GM18951 (cell line): ENCODE measurements around the gene ARPIN.
"Not testable (repeated sequence)": the region's sequence is repeated elsewhere in the genome, so short reads cannot be mapped to it uniquely, and the experiment has no call there.

Source experiments
- POLR2A ChIP-seq: IDR thresholded peaks from 4 replicates; pipeline ENCODE4 v1.6.1; 2011; ENCODE audit warnings: mild to moderate bottlenecking; ENCODE audit not compliant: insufficient read length, insufficient read depth; ENCODE audit errors: extremely low read depth
- in situ Hi-C: fragments of 300-500 bp; cut with MboI; formaldehyde crosslinking; loops from one replicate; pipeline ENCODE4 v1.12.0; 2022; ENCODE audit warnings: low sequenced_read_pairs, mixed read lengths, inconsistent platforms; ENCODE audit not compliant: unreplicated experiment

The ARPIN gene

GRCh38 chr15:89880727-89881126, 32.0 kb downstream of the ARPIN start:
- in situ Hi-C loops, result no loop called here
- TF ChIP-seq POLR2A, result no peak

- no peak for TF ChIP-seq POLR2A
- in situ Hi-C loops, result loop anchor here (5.0 kb wide), 1 partner anchor 126 kb away; the partner anchor contains the start of gene MESP1
These were observed 34.4 kb downstream of the ARPIN start for GRCh38 chr15:89878323-89878722.

- no peak for TF ChIP-seq POLR2A
- in situ Hi-C loops, result loop anchor here (5.0 kb wide), 1 partner anchor 125 kb away; the partner anchor contains the start of gene MESP1
These were observed 35.7 kb downstream of the ARPIN start for GRCh38 chr15:89877083-89877425.

GRCh38 chr15:89876396-89877082, 36.2 kb downstream of the ARPIN start:
- in situ Hi-C loops, result loop anchor here (5.0 kb wide), 1 partner anchor 124 kb away; the partner anchor contains the start of gene MESP1

GRCh38 chr15:89875741-89876140, 37.0 kb downstream of the ARPIN start:
- in situ Hi-C loops, result loop anchor here (5.0 kb wide), 1 partner anchor 123 kb away; the partner anchor contains the start of gene MESP1

More at GRCh38 chr15:89876396-89877082, 36.2 kb downstream of the ARPIN start:
- TF ChIP-seq POLR2A, result no peak

GRCh38 chr15:89874926-89875564, 37.7 kb downstream of the ARPIN start:
- TF ChIP-seq POLR2A, result no peak
- in situ Hi-C loops, result loop anchor here (5.0 kb wide), 1 partner anchor 123 kb away; the partner anchor contains the start of gene MESP1

More at GRCh38 chr15:89875741-89876140, 37.0 kb downstream of the ARPIN start:
- TF ChIP-seq POLR2A, result no peak

- TF ChIP-seq POLR2A, result no peak
- in situ Hi-C loops, result no loop called here
These were observed 42.0 kb downstream of the ARPIN start for GRCh38 chr15:89870688-89871288.

GRCh38 chr15:89870006-89870405, 42.7 kb downstream of the ARPIN start:
- no peak for TF ChIP-seq POLR2A
- in situ Hi-C loops, result no loop called here

- in situ Hi-C loops, result not testable (repeated sequence)
These were observed 43.3 kb downstream of the ARPIN start for GRCh38 chr15:89869490-89869889.

GRCh38 chr15:89864958-89865739, 47.6 kb downstream of the ARPIN start:
- no peak for TF ChIP-seq POLR2A
- in situ Hi-C loops, result no loop called here

GRCh38 chr15:89863918-89864317, 48.8 kb downstream of the ARPIN start:
- no peak for TF ChIP-seq POLR2A
- in situ Hi-C loops, result no loop called here

GRCh38 chr15:89860891-89861290, 51.9 kb downstream of the ARPIN start:
- in situ Hi-C loops, result no loop called here
- no peak for TF ChIP-seq POLR2A

- in situ Hi-C loops, result no loop called here
- TF ChIP-seq POLR2A, result no peak
These were observed 52.3 kb downstream of the ARPIN start for GRCh38 chr15:89860431-89860830.
